Umbilical cord (tissue), 2 donors: ENCODE measurements around the gene NUDT6. TPM values are rescaled to one million over a fixed set of nuclear protein-coding genes. Genes with fewer than 3 reads are reported as not detected.
"Not testable (repeated sequence)": the region's sequence is repeated elsewhere in the genome, so short reads cannot be mapped to it uniquely, and the experiment has no call there.

Source experiments
- DNase-seq: peaks from one replicate; pipeline ENCODE4 v3.0.0-alpha.2; 2015; ENCODE audit warnings: low spot score
- total RNA-seq: library from RNA; depleted of rRNA; stranded (reverse); fragments of >200 nt; gene quantifications from one replicate; pipeline ENCODE4 v1.2.3, GENCODE V29; 2014; ENCODE audit warnings: low replicate concordance; ENCODE audit not compliant: insufficient read depth

The NUDT6 gene
- total RNA-seq, 1 donor from 2014 or later, result 13.7 TPM

GRCh38 chr4:122875949-122876348 is 46.4 kb downstream of the NUDT6 start:
- no peak for DNase-seq

- peak; percentile 67 for DNase-seq
Measured at GRCh38 chr4:122873821-122874593, 48.4 kb downstream of the NUDT6 start.

DNA sequence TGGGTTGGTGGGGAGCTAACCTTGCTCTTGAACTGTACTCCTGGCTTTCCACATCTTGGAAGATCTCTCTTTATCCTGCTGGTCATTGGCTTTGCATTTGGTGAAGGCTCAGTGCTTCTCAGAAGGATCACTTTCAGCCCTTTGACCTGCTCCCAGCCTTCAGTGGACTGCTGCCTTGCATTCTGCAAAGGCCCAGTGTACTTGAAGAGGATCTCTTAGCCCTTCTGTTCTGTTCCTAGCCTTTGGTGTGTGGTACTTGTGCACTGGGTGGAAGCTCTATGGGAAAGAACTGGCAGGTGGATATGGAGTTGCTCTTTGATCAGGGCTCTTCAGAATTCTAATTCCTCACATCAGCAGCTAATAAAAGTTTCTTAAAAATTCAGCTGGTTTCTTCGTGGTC is 49.3 kb downstream of the NUDT6 start:
- DNase-seq, result no peak

GRCh38 chr4:122868235-122868634 is 54.2 kb downstream of the NUDT6 start:
- DNase-seq, result not testable (repeated sequence)

- DNase-seq, result no peak
Measured at GRCh38 chr4:122865425-122865824, 57.0 kb downstream of the NUDT6 start.

DNA sequence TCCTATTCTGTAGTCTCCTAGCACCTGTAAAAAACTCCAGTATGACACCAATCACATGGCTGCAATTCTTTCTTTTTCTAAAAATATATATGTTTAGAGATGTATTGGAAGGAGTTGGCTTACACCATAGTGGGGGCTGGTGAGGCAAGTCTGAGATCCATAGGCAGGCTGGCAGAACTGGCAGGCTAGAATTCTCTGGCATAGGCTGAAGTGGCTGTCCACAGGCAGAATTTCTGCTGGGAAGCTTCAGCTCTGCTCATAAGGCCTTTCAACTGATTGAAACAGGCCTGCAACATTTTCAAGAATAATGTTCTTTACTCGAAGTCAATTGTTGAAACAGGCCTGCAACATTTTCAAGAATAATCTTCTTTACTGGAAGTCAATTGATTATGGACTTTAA is 58.8 kb downstream of the NUDT6 start:
- DNase-seq, result no peak

GRCh38 chr4:122861172-122861943 is 61.0 kb downstream of the NUDT6 start:
- no peak for DNase-seq

GRCh38 chr4:122858705-122859104 is 63.7 kb downstream of the NUDT6 start:
- no peak for DNase-seq

DNA sequence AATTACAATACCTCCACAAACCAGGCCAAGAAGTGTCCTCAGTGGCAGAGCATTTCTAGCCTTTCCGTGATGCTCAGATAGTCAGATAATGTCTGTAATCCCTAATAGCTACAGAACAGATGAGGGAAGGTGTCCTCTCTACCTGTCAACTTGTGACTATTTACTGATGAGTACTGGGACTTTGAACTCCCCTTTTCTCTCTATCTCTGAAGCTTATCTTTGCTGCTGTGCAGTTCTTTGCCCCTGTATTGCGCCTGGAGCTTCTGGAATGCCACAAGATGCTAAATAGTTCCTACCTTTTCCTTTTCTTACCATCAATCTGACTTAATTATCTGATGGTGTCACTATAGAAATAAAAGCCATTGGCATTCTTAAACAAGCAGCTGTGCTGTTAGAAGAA is 65.2 kb downstream of the NUDT6 start:
- DNase-seq, result no peak

DNA sequence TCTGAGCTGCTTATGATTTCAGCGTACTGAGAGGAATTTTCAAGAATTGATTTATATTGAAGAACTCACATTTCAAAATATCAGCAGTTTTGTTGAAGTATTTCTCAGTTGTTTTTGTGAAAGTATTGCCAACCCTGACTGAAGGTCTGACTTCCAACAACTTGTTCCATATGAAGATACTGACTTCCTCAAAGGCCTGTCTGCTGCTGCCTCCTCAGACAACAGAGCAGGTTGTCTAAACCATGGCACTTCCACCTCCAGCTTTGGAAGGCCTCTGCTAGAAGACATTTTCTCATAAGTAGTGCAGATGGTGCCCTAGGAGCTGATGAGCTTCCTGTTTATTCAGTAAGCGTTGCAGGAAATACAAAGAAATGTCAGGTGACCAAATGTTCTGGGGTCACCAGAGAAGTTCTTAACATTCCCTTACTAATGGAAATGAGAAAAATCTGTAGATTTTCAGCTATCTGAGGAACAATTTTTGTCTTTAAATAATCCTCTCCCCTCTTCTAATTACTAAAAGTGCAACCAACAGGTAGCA is 67.0 kb downstream of the NUDT6 start:
- DNase-seq, result peak; percentile 42

- peak; percentile 89 for DNase-seq
Measured at GRCh38 chr4:122854447-122855352, 67.7 kb downstream of the NUDT6 start.

DNA sequence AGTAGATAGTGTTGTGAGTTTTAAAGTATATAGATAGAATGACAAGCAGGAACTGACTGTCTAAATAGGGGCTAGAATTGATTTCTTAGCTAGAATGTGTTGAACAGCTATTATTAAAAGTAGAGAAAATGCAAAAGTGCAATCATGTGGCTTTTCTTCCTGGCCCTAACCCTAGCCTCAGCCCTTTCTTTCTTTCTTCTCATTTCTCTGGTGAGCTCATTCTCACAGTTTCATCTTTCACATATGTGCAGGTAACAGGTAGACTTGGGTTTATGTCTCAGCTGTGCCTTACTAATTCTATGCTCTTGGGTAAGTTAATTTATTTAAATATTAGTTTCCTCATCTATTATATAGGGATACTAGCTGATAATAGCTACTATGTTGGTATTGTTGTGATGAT is 70.8 kb downstream of the NUDT6 start:
- DNase-seq, result no peak

GRCh38 chr4:122849789-122850188 is 72.6 kb downstream of the NUDT6 start:
- not testable (repeated sequence) for DNase-seq

DNA sequence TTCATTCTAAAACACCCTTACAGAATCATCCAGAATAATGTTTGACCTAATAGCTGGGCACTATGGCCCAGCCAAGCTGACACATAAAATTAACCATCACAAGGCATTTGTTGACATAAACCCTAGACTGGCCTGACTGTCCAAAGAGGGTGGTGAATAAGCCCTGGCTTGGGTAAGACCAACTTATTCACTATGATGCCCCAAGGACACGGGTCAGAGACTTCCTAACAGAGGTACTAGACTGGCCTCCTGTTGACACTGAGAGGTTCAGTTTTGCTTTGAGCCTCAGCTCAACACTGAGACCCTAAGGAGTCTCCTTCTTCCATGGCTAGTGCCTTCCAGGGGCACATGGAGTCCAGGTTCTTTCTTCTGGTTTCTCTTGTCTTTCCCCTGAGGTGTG is 74.5 kb downstream of the NUDT6 start:
- DNase-seq, result no peak

DNA sequence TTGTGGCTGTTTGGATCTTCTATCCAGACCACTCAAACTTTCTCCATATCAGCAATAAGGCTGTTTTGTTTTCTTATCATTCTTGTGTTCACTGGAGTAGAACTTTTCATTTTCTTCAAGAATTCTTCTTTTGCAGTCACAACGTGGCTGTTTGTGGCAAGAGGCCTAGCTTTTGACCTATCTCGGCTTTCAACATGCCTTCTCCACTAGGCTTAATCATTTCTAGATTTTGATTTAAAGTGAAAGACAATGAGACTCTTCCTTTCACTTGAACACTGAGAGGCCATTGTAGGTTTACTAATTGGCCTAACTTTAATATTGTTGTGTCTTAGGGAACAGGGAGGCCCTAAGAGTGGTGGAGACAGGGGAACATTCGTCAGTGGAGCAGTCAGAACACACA is 76.6 kb downstream of the NUDT6 start:
- no peak for DNase-seq

DNA sequence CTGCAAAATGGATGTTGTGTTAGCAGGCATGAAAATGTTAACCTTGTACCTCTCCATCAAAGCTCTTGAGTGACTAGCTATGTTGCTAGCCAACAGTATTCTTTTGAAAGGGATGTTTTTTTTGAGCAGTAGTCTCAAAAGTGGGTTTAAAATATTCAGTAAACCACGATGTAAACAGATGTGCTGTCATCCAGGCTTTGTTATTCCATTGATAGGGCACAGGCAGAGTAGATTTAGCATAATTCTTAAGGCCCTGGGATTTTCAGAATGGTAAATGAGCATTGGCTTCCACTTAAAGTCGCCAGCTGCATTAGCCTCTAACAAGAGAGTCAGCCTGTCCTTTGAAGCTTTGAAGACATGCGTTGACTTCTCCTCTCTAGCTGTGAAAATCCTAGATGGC is 77.3 kb downstream of the NUDT6 start:
- no peak for DNase-seq

- not testable (repeated sequence) for DNase-seq
Measured at GRCh38 chr4:122844391-122844790, 78.0 kb downstream of the NUDT6 start.

GRCh38 chr4:122842984-122843531 is 79.3 kb downstream of the NUDT6 start:
- DNase-seq, result peak; percentile 53
